ENCODE results near the gene NEDD8.
"Not testable (repeated sequence)": the region's sequence is repeated elsewhere in the genome, so short reads cannot be mapped to it uniquely, and the experiment has no call there.

The NEDD8 gene

GRCh38 chr14:24250354-24250753 is 18.2 kb upstream of the NEDD8 start:
- no peak overlapping the region for H3K4me3 ChIP-seq (replicated peaks; ENCODE audit: low read depth, low read length)
- DNase-seq (ENCODE audit: extremely low read depth, insufficient read length): no peak
- H3K27me3 ChIP-seq (replicated peaks; ENCODE audit: control insufficient read depth, insufficient read depth, low read length): no peaks in the 10 kb centered on the region
- peaks cover 10% of the 10 kb centered on the region for H3K36me3 ChIP-seq (ENCODE audit: control insufficient read depth, insufficient read depth, low read length)
- TF ChIP-seq CTCF (IDR thresholded peaks at IDR 0.05; ENCODE audit: insufficient read depth, low read length, poor library complexity, severe bottlenecking): no peak

GRCh38 chr14:24249230-24250021 is 17.3 kb upstream of the NEDD8 start:
- no peak overlapping the region for H3K4me3 ChIP-seq (replicated peaks; ENCODE audit: low read depth, low read length)
- H3K36me3 ChIP-seq (ENCODE audit: control insufficient read depth, insufficient read depth, low read length): peaks cover 1% of the 10 kb centered on the region
- no peak for DNase-seq (ENCODE audit: extremely low read depth, insufficient read length)
- TF ChIP-seq CTCF (IDR thresholded peaks at IDR 0.05; ENCODE audit: insufficient read depth, low read length, poor library complexity, severe bottlenecking): no peak
- H3K27me3 ChIP-seq (replicated peaks; ENCODE audit: control insufficient read depth, insufficient read depth, low read length): no peaks in the 10 kb centered on the region

- DNase-seq (ENCODE audit: extremely low read depth, insufficient read length): no peak
- H3K36me3 ChIP-seq (ENCODE audit: control insufficient read depth, insufficient read depth, low read length): no peaks in the 10 kb centered on the region; the same call in 1 of the 2 replicates
Measured at GRCh38 chr14:24247422-24247821, 15.3 kb upstream of the NEDD8 start.

GRCh38 chr14:24246765-24247212 is 14.6 kb upstream of the NEDD8 start:
- no peak for TF ChIP-seq CTCF (IDR thresholded peaks at IDR 0.05; ENCODE audit: insufficient read depth, low read length, poor library complexity, severe bottlenecking)
- Histone ChIP-seq H3K27me3 (replicated peaks; ENCODE audit: control insufficient read depth, insufficient read depth, low read length) (no peaks in the 10 kb centered on the region), H3K36me3 (ENCODE audit: control insufficient read depth, insufficient read depth, low read length) (no peaks in the 10 kb centered on the region), H3K4me3 (replicated peaks; ENCODE audit: low read depth, low read length) (no peak overlapping the region)
- DNase-seq (ENCODE audit: extremely low read depth, insufficient read length): peak; percentile 42

More at GRCh38 chr14:24247422-24247821, 15.3 kb upstream of the NEDD8 start:
- TF ChIP-seq CTCF (IDR thresholded peaks at IDR 0.05; ENCODE audit: insufficient read depth, low read length, poor library complexity, severe bottlenecking): no peak
- no peak overlapping the region for H3K4me3 ChIP-seq (replicated peaks; ENCODE audit: low read depth, low read length)
- no peaks in the 10 kb centered on the region for H3K27me3 ChIP-seq (replicated peaks; ENCODE audit: control insufficient read depth, insufficient read depth, low read length)

- not testable (repeated sequence) for H3K27me3 ChIP-seq (replicated peaks; ENCODE audit: control insufficient read depth, insufficient read depth, low read length); DNase-seq (ENCODE audit: extremely low read depth, insufficient read length); H3K36me3 ChIP-seq (ENCODE audit: control insufficient read depth, insufficient read depth, low read length); H3K4me3 ChIP-seq (replicated peaks; ENCODE audit: low read depth, low read length)
Measured at GRCh38 chr14:24245350-24245749, 13.2 kb upstream of the NEDD8 start.

GRCh38 chr14:24243336-24243836 is 11.2 kb upstream of the NEDD8 start:
- peak overlapping the region; percentile 73 for H3K4me3 ChIP-seq (replicated peaks; ENCODE audit: low read depth, low read length)
- DNase-seq (ENCODE audit: extremely low read depth, insufficient read length): peak; percentile 52
- no peak for TF ChIP-seq CTCF (IDR thresholded peaks at IDR 0.05; ENCODE audit: insufficient read depth, low read length, poor library complexity, severe bottlenecking)
- no peaks in the 10 kb centered on the region for H3K27me3 ChIP-seq (replicated peaks; ENCODE audit: control insufficient read depth, insufficient read depth, low read length)
- peaks cover 21% of the 10 kb centered on the region for H3K36me3 ChIP-seq (ENCODE audit: control insufficient read depth, insufficient read depth, low read length)
